ENCODE results near the gene ARMC8.

- TF ChIP-seq EZH2 (IDR thresholded peaks at IDR 0.05; ENCODE audit: borderline replicate concordance, low read depth, low read length, severe bottlenecking) (no peak), CTCF (IDR thresholded peaks at IDR 0.05; ENCODE audit: borderline replicate concordance, extremely low read depth, low read length, poor library complexity, severe bottlenecking) (no peak)
Measured at GRCh38 chr3:138213398-138214085, 26.4 kb downstream of the ARMC8 start.
